Measurements from ENCODE around the gene RHO. TPM values are rescaled to one million over a fixed set of nuclear protein-coding genes. Genes with fewer than 3 reads are reported as not detected.
"Not testable (repeated sequence)": the region's sequence is repeated elsewhere in the genome, so short reads cannot be mapped to it uniquely, and the experiment has no call there.

Gene RHO
- total and polyA plus RNA-seq, 2 donors (not counting 3 experiments of a cell fraction or from before 2014, with no cell fraction given) = not detected

DNA sequence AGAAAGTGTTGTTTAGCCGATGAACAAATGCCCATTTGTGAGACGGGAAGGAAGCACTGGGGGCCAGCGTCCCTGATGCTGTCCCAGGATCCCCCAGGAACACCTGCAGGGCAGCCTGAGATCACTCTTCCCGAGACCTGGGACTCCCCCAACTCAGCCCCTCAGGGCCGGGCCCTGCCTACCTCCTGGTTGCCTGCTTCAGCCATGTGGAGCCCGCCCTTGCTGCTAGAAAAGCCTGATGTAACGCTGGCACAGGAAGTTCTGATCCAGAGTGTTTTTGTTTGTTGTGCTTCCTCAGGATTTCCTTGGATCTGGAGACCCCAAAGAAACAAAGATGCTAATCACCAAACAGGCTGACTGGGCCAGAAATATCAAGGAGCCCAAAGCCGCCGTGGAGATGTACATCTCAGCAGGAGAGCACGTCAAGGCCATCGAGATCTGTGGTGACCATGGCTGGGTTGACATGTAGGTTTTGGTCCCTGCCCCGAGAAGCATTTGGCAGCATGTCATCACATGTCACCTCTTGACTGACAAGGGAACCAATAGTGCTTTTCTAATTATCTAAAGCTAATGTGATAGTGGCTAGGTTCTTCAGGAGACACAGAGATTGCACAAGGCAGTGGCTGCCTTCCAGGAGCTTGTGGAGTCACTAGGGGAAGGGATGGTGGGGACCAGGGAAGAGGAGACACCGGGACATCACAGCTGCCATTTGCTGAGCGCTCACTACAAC, 28.7 kb upstream of the RHO start:
- peak overlapping the region; percentile 59 for H3K4me2 ChIP-seq (ENCODE audit: insufficient read depth, low read length)
- H3K9me1 ChIP-seq (replicated peaks; ENCODE audit: control insufficient read depth, extremely low read depth, insufficient read depth, low read length); H3K9ac ChIP-seq (replicated peaks; ENCODE audit: extremely low read depth, insufficient read depth, low read length); H3K27me3 ChIP-seq (ENCODE audit: control insufficient read depth in 2 of 2, insufficient read depth in 2 of 2, low read length in 2 of 2); H4K20me1 ChIP-seq (replicated peaks; ENCODE audit: control insufficient read depth, extremely low read depth, insufficient read depth, low read length); H3K4me3 ChIP-seq (replicated peaks in 1 of 3; ENCODE audit: insufficient read depth in 1 of 3, low read depth in 1 of 3, low read length in 3 of 3); H3K36me3 ChIP-seq (ENCODE audit: control insufficient read depth in 2 of 2, extremely low read depth in 1 of 2, insufficient read depth in 2 of 2, low read length in 2 of 2); dilution Hi-C loops (cut with MboI; ENCODE audit: extremely low pct_ligation_motif_present, low sequenced_read_pairs); H3K79me2 ChIP-seq (ENCODE audit: control insufficient read depth, insufficient read depth, low read length); H3K9me3 ChIP-seq (replicated peaks; ENCODE audit: control insufficient read depth, insufficient read depth, low read length); POLR2A ChIA-PET; intact Hi-C loops (cut with micrococcal nuclease): not testable (repeated sequence)
- H3K27ac ChIP-seq (ENCODE audit: insufficient read depth, low read depth, low read length) = peak overlapping the region; percentile 90
- CTCF ChIA-PET = interaction anchor here (1.4 kb wide), 1 partner anchor 10 kb away, joined by 5 read pairs; no protein-coding TSS in a partner anchor
- H2AFZ ChIP-seq (ENCODE audit: low read depth, low read length) = peak overlapping the region; percentile 3
- peak; percentile 10 for TF ChIP-seq JUN (IDR thresholded peaks at IDR 0.05; ENCODE audit: borderline replicate concordance, insufficient read depth, insufficient read length, low read depth)
- TF ChIP-seq GATA2 (IDR thresholded peaks at IDR 0.05; ENCODE audit: insufficient read depth, insufficient read length, low read depth, low read length) = peak; percentile 87
- peak; percentile 98 for FAIRE-seq
- peaks cover 49% of the 10 kb centered on the region for H3K4me1 ChIP-seq (ENCODE audit: control insufficient read depth, extremely low read depth, insufficient read depth, low read length)
- peak; percentile 72 for DNase-seq (ENCODE audit: low read depth, low spot score)
- TSS peak; percentile 26 for BruUV-seq (replicated peaks)

DNA sequence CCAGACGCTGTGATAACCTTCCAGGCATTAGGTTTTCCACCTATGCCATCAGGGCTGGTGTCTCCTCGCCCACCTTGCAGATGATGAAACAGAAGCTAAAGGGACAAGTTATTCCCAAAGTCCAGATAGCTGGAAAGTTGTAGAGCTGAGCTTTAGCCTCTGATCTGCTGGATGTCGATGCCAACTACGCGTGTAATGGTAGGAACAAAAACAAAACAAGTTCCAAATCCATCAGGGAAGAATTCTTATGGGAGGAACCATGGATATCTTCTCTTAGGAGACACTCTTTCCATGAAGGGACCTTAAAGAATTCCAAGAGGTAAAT, 28.1 kb upstream of the RHO start:
- intact Hi-C loops (cut with micrococcal nuclease) = no loop called here

More for the DNA sequence above, 28.1 kb upstream of the RHO start:
- no peak overlapping the region for H3K4me3 ChIP-seq (replicated peaks in 1 of 3; ENCODE audit: insufficient read depth in 1 of 3, low read depth in 1 of 3, low read length in 3 of 3)
- no peaks in the 10 kb centered on the region for H4K20me1 ChIP-seq (replicated peaks; ENCODE audit: control insufficient read depth, extremely low read depth, insufficient read depth, low read length)
- peak overlapping the region; percentile 59 for H3K4me2 ChIP-seq (ENCODE audit: insufficient read depth, low read length)
- H3K9me3 ChIP-seq (replicated peaks; ENCODE audit: control insufficient read depth, insufficient read depth, low read length) = no peaks in the 10 kb centered on the region
- DNase-seq (ENCODE audit: low read depth, low spot score) = no peak
- BruUV-seq (replicated peaks) = no TSS peak
- H3K4me1 ChIP-seq (ENCODE audit: control insufficient read depth, extremely low read depth, insufficient read depth, low read length) = peaks cover 47% of the 10 kb centered on the region
- H3K27ac ChIP-seq (ENCODE audit: insufficient read depth, low read depth, low read length) = peak overlapping the region; percentile 90
- H3K36me3 ChIP-seq (ENCODE audit: control insufficient read depth in 2 of 2, extremely low read depth in 1 of 2, insufficient read depth in 2 of 2, low read length in 2 of 2) = peaks cover 0 to 2% of the 10 kb centered on the region in 2 experiments
- H3K9ac ChIP-seq (replicated peaks; ENCODE audit: extremely low read depth, insufficient read depth, low read length) = no peak overlapping the region
- dilution Hi-C loops (cut with MboI; ENCODE audit: extremely low pct_ligation_motif_present, low sequenced_read_pairs) = no loop called here
- H2AFZ ChIP-seq (ENCODE audit: low read depth, low read length) = no peak overlapping the region
- FAIRE-seq = peak; percentile 48
- H3K79me2 ChIP-seq (ENCODE audit: control insufficient read depth, insufficient read depth, low read length) = no peaks in the 10 kb centered on the region
- H3K9me1 ChIP-seq (replicated peaks; ENCODE audit: control insufficient read depth, extremely low read depth, insufficient read depth, low read length) = no peaks in the 10 kb centered on the region
- TF ChIP-seq POLR2A (IDR thresholded peaks at IDR 0.05; ENCODE audit: low read depth, low read length) (no peak), EZH2 (IDR thresholded peaks at IDR 0.05; ENCODE audit: borderline replicate concordance, low read depth, low read length, severe bottlenecking) (no peak), FOS (IDR thresholded peaks at IDR 0.05; ENCODE audit: borderline replicate concordance, insufficient read depth, low read length) (no peak), JUN (IDR thresholded peaks at IDR 0.05; ENCODE audit: borderline replicate concordance, insufficient read depth, insufficient read length, low read depth) (no peak), POLR2AphosphoS5 (IDR thresholded peaks at IDR 0.05; ENCODE audit: insufficient read depth, low read depth, low read length) (no peak), GATA2 (IDR thresholded peaks at IDR 0.05; ENCODE audit: insufficient read depth, insufficient read length, low read depth, low read length) (no peak), MYC (IDR thresholded peaks at IDR 0.05; ENCODE audit: low read depth, low read length) (no peak)
- TF ChIP-seq, protein P1, sequence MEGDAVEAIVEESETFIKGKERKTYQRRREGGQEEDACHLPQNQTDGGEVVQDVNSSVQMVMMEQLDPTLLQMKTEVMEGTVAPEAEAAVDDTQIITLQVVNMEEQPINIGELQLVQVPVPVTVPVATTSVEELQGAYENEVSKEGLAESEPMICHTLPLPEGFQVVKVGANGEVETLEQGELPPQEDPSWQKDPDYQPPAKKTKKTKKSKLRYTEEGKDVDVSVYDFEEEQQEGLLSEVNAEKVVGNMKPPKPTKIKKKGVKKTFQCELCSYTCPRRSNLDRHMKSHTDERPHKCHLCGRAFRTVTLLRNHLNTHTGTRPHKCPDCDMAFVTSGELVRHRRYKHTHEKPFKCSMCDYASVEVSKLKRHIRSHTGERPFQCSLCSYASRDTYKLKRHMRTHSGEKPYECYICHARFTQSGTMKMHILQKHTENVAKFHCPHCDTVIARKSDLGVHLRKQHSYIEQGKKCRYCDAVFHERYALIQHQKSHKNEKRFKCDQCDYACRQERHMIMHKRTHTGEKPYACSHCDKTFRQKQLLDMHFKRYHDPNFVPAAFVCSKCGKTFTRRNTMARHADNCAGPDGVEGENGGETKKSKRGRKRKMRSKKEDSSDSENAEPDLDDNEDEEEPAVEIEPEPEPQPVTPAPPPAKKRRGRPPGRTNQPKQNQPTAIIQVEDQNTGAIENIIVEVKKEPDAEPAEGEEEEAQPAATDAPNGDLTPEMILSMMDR (IDR thresholded peaks at IDR 0.05; ENCODE audit: extremely low read depth in 1 of 2, insufficient read depth in 1 of 2, low read depth in 1 of 2, low read length in 2 of 2) = no peak
- TF ChIP-seq, protein P2, sequence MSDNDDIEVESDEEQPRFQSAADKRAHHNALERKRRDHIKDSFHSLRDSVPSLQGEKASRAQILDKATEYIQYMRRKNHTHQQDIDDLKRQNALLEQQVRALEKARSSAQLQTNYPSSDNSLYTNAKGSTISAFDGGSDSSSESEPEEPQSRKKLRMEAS (IDR thresholded peaks at IDR 0.05; ENCODE audit: insufficient read depth, insufficient read length) = no peak
- ChIA-PET CTCF (interaction anchor here (1.4 kb wide), 1 partner anchor 10 kb away, joined by 5 read pairs; no protein-coding TSS in a partner anchor), POLR2A (no interaction called here)
- H3K27me3 ChIP-seq (ENCODE audit: control insufficient read depth in 2 of 2, insufficient read depth in 2 of 2, low read length in 2 of 2) = no peaks in the 10 kb centered on the region

Data from endothelial cell of umbilical vein (primary cell).